H1 (cell line): ENCODE data around the gene MCFD2. TPM values are rescaled to one million over a fixed set of nuclear protein-coding genes. Genes with fewer than 3 reads are reported as not detected.
"Not testable (repeated sequence)": the region's sequence is repeated elsewhere in the genome, so short reads cannot be mapped to it uniquely, and the experiment has no call there.

Experiments used
- CTCF ChIA-PET: fragments of 300-600 bp; sonication (Branson Sonifier 250); formaldehyde crosslinking; loops from one replicate; lab custom pipeline; 2021; ENCODE audit not compliant: partially characterized antibody; lab: Charles Lee
- POLR2A ChIA-PET: fragments of 300-600 bp; sonication (Branson Sonifier 250); formaldehyde crosslinking; loops from one replicate; lab custom pipeline; 2021; ENCODE audit warnings: inconsistent platforms; ENCODE audit not compliant: partially characterized antibody; lab: Charles Lee
- DNase-seq, 2 experiments: peaks; one replicate each; pipeline versions ENCODE4 v3.0.0 to v3.0.0-alpha.2; 2010 to 2022; ENCODE audit warnings: low spot score in 2 of 2, low read depth in 1 of 2, mixed read lengths in 1 of 2
- FAIRE-seq: peaks from 2 replicates; lab custom pipeline; 2011; peaks lifted over from hg19 to GRCh38; lab: Jason Lieb, UNC
- H2AFZ ChIP-seq: 2 replicates; pipeline ENCODE4 v1.8.1; 2012; ENCODE audit warnings: low read length, inconsistent platforms
- H2AK5ac ChIP-seq: 2 replicates; pipeline ENCODE4 v1.6.1; 2013; ENCODE audit warnings: low read depth, low read length
- H2BK120ac ChIP-seq: replicated peaks from 2 replicates; pipeline ENCODE3; 2013; ENCODE audit warnings: low read depth, low read length, inconsistent platforms
- H2BK12ac ChIP-seq: 2 replicates; pipeline ENCODE4 v1.6.1; 2013; ENCODE audit warnings: low read depth, low read length
- H2BK15ac ChIP-seq: 2 replicates; pipeline ENCODE4 v1.6.1; 2013; ENCODE audit warnings: low read length
- H2BK20ac ChIP-seq: 2 replicates; pipeline ENCODE4 v1.6.1; 2013; ENCODE audit warnings: low read length
- H2BK5ac ChIP-seq: 2 replicates; pipeline ENCODE4 v1.6.1; 2013; ENCODE audit warnings: low read depth, low read length
- H3K14ac ChIP-seq: 2 replicates; pipeline ENCODE4 v1.6.1; 2013; ENCODE audit warnings: inconsistent platforms; ENCODE audit not compliant: insufficient read length
- H3K18ac ChIP-seq: 2 replicates; pipeline ENCODE4 v1.6.1; 2013; ENCODE audit warnings: low read length; ENCODE audit errors: extremely low read depth
- H3K23ac ChIP-seq: 2 replicates; pipeline ENCODE4 v1.6.1; 2013; ENCODE audit warnings: inconsistent platforms; ENCODE audit not compliant: insufficient read length
- H3K23me2 ChIP-seq: 2 replicates; pipeline ENCODE4 v1.6.1; 2013; ENCODE audit warnings: low read depth, low read length
- H3K27ac ChIP-seq: 2 replicates; pipeline ENCODE4 v1.6.1; 2011; ENCODE audit warnings: low read depth, low read length, inconsistent platforms
- H3K27me3 ChIP-seq, 4 experiments: replicated peaks in 1 of 4; 1 replicate in 1 of 4; 2 replicates in 3 of 4; pipeline versions ENCODE4 v1.6.1 to v1.8.1; 2011 to 2013; ENCODE audit warnings: low read length in 3 of 4, mild to moderate bottlenecking in 3 of 4, inconsistent platforms in 2 of 4, mixed read lengths in 2 of 4, moderate library complexity in 1 of 4; ENCODE audit not compliant: control insufficient read depth in 3 of 4, insufficient read depth in 3 of 4; ENCODE audit errors: extremely low read depth in 1 of 4
- H3K36me3 ChIP-seq, 4 experiments: 2 replicates each; pipeline versions ENCODE4 v1.6.1 to v1.8.1; 2011 to 2013; ENCODE audit warnings: mild to moderate bottlenecking in 4 of 4, low read length in 3 of 4, moderate library complexity in 2 of 4, control low read depth in 1 of 4, inconsistent platforms in 1 of 4; ENCODE audit not compliant: insufficient read depth in 4 of 4, control insufficient read depth in 2 of 4
- H3K4ac ChIP-seq: replicated peaks from 2 replicates; pipeline ENCODE3; 2013; ENCODE audit warnings: low read length, low read depth, mixed read lengths, inconsistent platforms; ENCODE audit not compliant: insufficient read length
- H3K4me1 ChIP-seq, 4 experiments: replicated peaks in 1 of 4; 1 replicate in 1 of 4; 2 replicates in 3 of 4; pipeline versions ENCODE4 v1.6.1 to v1.8.1; 2011 to 2013; ENCODE audit warnings: low read length in 3 of 4, inconsistent platforms in 2 of 4, mixed read lengths in 1 of 4; ENCODE audit not compliant: insufficient read depth in 4 of 4, control insufficient read depth in 3 of 4
- H3K4me2 ChIP-seq, 2 experiments: 2 replicates each; pipeline versions ENCODE4 v1.6.1 to v1.8.1; 2011 to 2013; ENCODE audit warnings: low read depth in 2 of 2, low read length in 2 of 2, control low read depth in 1 of 2, inconsistent platforms in 1 of 2, mild to moderate bottlenecking in 1 of 2; ENCODE audit not compliant: insufficient read depth in 1 of 2
- H3K4me3 ChIP-seq, 4 experiments: fragments of 200-600, 300-600 bp in 1 of 4; sonication (generic), shearing (Covaris generic), sonication (Bioruptor Twin) in 1 of 4; 2 replicates each; pipeline versions ENCODE4 v1.5.1 to v1.8.1; 2011 to 2016; ENCODE audit warnings: low read length in 4 of 4, low read depth in 3 of 4, control low read depth in 2 of 4, inconsistent platforms in 2 of 4, mild to moderate bottlenecking in 2 of 4, mixed read lengths in 1 of 4, moderate library complexity in 1 of 4; ENCODE audit not compliant: insufficient read depth in 2 of 4; ENCODE audit errors: extremely low read depth in 1 of 4
- H3K56ac ChIP-seq: replicated peaks from 2 replicates; pipeline ENCODE3; 2013; ENCODE audit warnings: low read depth, mild to moderate bottlenecking, mixed read lengths, low read length, inconsistent platforms; ENCODE audit not compliant: insufficient read length
- H3K79me1 ChIP-seq: 2 replicates; pipeline ENCODE4 v1.6.1; 2013; ENCODE audit warnings: low read depth, low read length, control low read depth
- H3K79me2 ChIP-seq, 2 experiments: 2 replicates each; pipeline versions ENCODE4 v1.6.1 to v1.8.1; 2012 to 2013; ENCODE audit warnings: low read length in 2 of 2, mild to moderate bottlenecking in 2 of 2, inconsistent platforms in 1 of 2; ENCODE audit not compliant: insufficient read depth in 2 of 2, control insufficient read depth in 1 of 2
- H3K9ac ChIP-seq, 4 experiments: replicated peaks in 1 of 4; 1 replicate in 1 of 4; 2 replicates in 3 of 4; pipeline versions ENCODE4 v1.6.1 to v1.8.1; 2011 to 2013; ENCODE audit warnings: low read depth in 3 of 4, low read length in 3 of 4, control low read depth in 2 of 4, mild to moderate bottlenecking in 2 of 4, moderate library complexity in 2 of 4, inconsistent platforms in 1 of 4; ENCODE audit errors: extremely low read depth in 1 of 4
- H3K9me3 ChIP-seq, 2 experiments: 2 replicates each; pipeline versions ENCODE4 v1.6.1 to v1.8.1; 2012 to 2013; ENCODE audit warnings: mild to moderate bottlenecking in 2 of 2, moderate library complexity in 2 of 2, control low read depth in 1 of 2, inconsistent platforms in 1 of 2, low read depth in 1 of 2, low read length in 1 of 2, mixed read lengths in 1 of 2; ENCODE audit not compliant: insufficient read depth in 2 of 2
- H4K20me1 ChIP-seq, 2 experiments: replicated peaks in 1 of 2; 2 replicates each; pipeline versions ENCODE3 to v1.8.1; 2011 to 2013; ENCODE audit warnings: inconsistent platforms in 2 of 2, low read length in 2 of 2, mild to moderate bottlenecking in 1 of 2; ENCODE audit not compliant: insufficient read depth in 2 of 2, control insufficient read depth in 1 of 2
- H4K5ac ChIP-seq: 2 replicates; pipeline ENCODE4 v1.6.1; 2013; ENCODE audit warnings: low read length, low read depth, mixed read lengths, inconsistent platforms; ENCODE audit not compliant: insufficient read length
- H4K8ac ChIP-seq: 2 replicates; pipeline ENCODE4 v1.8.0; 2013; ENCODE audit warnings: mild to moderate bottlenecking, moderate library complexity, low read length, inconsistent platforms; ENCODE audit not compliant: insufficient read depth; ENCODE audit errors: extremely low read depth
- H4K91ac ChIP-seq: replicated peaks from 2 replicates; pipeline ENCODE3; 2013; ENCODE audit warnings: low read length, mixed read lengths, inconsistent platforms; ENCODE audit not compliant: insufficient read length
- WGBS, 2 experiments: shearing (Covaris generic) in 1 of 2; methylation state at CpG; one replicate each; pipeline versions ENCODE4 v1.1.6 to v1.1.7; 2013 to 2015; ENCODE audit warnings: low lambda C conversion rate in 2 of 2, mixed read lengths in 2 of 2, inconsistent platforms in 1 of 2, low coverage in 1 of 2, missing lambda C conversion rate in 1 of 2; ENCODE audit not compliant: insufficient replicate concordance in 2 of 2, insufficient coverage in 1 of 2, insufficient read length in 1 of 2; ENCODE audit errors: extremely low coverage in 1 of 2, missing lambda C conversion rate in 1 of 2; 5-methylcytosine and 5-hydroxymethylcytosine counted together
- polyA plus RNA-seq, 7 experiments: library from polyadenylated mRNA; depleted of rRNA in 3 of 7; stranded (reverse) in 5 of 7; unstranded in 2 of 7; fragments of >200 nt in 5 of 7; fragments of 200-250 nt in 2 of 7; gene quantifications; 1 replicate in 5 of 7; 2 replicates in 1 of 7; 4 replicates in 1 of 7; pipeline versions ENCODE4 v1.2.1 to v1.2.3, GENCODE V29; 2011 to 2013; ENCODE audit warnings: missing spikeins in 2 of 7, mixed read lengths in 2 of 7
- total RNA-seq: library from RNA; stranded (reverse); fragmentation: NEBNext Ultra II Directional; extraction: Animal tissue kit (Norgen Biotek cat#: 25700); gene quantifications from 2 replicates; pipeline ENCODE4 v1.2.1, GENCODE V29; 2021

MCFD2 gene
- total and polyA plus RNA-seq, 2 of the 8 experiments (the other 6 are each of a cell fraction or from before 2014, with no cell fraction given): 35.2 to 76.2 TPM

DNA sequence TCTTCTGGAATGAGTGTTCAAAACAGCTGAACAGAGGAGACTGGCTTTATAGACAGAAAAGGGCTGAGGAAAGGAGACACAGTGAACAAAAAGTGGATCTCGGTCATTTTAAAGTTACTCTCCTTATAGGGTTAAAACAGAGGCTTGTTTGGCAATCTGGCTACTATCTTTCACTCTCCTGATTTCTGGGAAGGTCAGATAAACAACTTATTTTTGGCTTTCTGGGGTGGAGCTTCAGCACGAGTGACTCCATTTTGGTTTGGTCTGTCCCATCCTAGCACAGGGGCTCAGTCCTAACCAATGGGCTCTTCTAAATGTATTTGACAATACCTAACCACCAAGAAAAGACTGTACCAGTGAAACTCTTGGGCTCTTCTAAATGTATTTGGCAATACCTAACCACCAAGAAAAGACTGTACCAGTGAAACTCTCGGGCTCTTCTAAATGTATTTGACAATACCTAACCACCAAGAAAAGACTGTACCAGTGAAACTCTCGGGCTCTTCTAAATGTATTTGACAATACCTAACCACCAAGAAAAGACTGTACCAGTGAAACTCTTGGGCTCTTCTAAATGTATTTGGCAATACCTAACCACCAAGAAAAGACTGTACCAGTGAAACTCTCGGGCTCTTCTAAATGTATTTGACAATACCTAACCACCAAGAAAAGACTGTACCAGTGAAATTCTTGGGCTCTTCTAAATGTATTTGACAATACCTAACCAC, 39.5 kb downstream of the MCFD2 start:
- Histone ChIP-seq H3K23me2 (peaks cover 18% of the 10 kb centered on the region), H4K20me1 (peaks cover 0 to 12% of the 10 kb centered on the region in 2 experiments)
- H4K8ac ChIP-seq, H3K56ac ChIP-seq, H3K79me2 ChIP-seq, H3K4me3 ChIP-seq, H2BK15ac ChIP-seq, H3K23ac ChIP-seq, H4K5ac ChIP-seq, H3K27me3 ChIP-seq, H2BK20ac ChIP-seq, H3K36me3 ChIP-seq, H3K4me1 ChIP-seq, H3K27ac ChIP-seq, DNase-seq, H3K18ac ChIP-seq, H3K14ac ChIP-seq, H2BK12ac ChIP-seq, POLR2A ChIA-PET, H3K9ac ChIP-seq, H3K9me3 ChIP-seq, H2BK120ac ChIP-seq, H2AK5ac ChIP-seq, H2AFZ ChIP-seq, FAIRE-seq, H4K91ac ChIP-seq, H3K4ac ChIP-seq, H3K79me1 ChIP-seq, H3K4me2 ChIP-seq, H2BK5ac ChIP-seq: not testable (repeated sequence)
- WGBS, 2 experiments: 82% methylated on average over 4 of the region's 5 CpGs; no CpG with 5 or more reads in 1 of the 2 experiments
- CTCF ChIA-PET: interaction anchor here (0.6 to 5.5 kb wide), 8 partner anchors 9 to 496 kb away, joined by 4 to 24 read pairs (median 7); no protein-coding TSS in a partner anchor
